A549 (cell line): Measurements from ENCODE around the gene TRABD. TPM values are rescaled to one million over a fixed set of nuclear protein-coding genes. Genes with fewer than 3 reads are reported as not detected.
"Not testable (repeated sequence)": the region's sequence is repeated elsewhere in the genome, so short reads cannot be mapped to it uniquely, and the experiment has no call there.

ENCODE experiments used
- ATAC-seq, 2 experiments: fragments of 200-7000 bp in 1 of 2; fragments of >200 bp in 1 of 2; cut with Nextera tagmentation in 1 of 2; cut with Tn5 transposase in 1 of 2; 3 replicates each; pipeline versions ENCODE4 v1.8.0 to v1.9.1; 2018 to 2020; ENCODE audit warnings: mild to moderate bottlenecking in 1 of 2, moderate library complexity in 1 of 2
- CTCF ChIA-PET: fragments of 300-600 bp; sonication (Branson Sonifier 250); formaldehyde crosslinking; extraction: SDS; loops from one replicate; lab custom pipeline; 2021; ENCODE audit warnings: antibody characterized with exemption, inconsistent platforms; lab: Yijun Ruan, JAX
- POLR2A ChIA-PET: fragments of 350-600 bp; formaldehyde crosslinking; extraction: SDS; loops from one replicate; lab custom pipeline; 2021; ENCODE audit warnings: antibody characterized with exemption, inconsistent platforms; lab: Yijun Ruan, JAX
- DNase-seq, 2 experiments: peaks; one replicate each; pipeline versions ENCODE4 v3.0.0 to v3.0.0-alpha.2; 2011 to 2016; ENCODE audit warnings: low read depth in 1 of 2, low spot score in 1 of 2
- FAIRE-seq: peaks from 2 replicates; lab custom pipeline; 2011; peaks lifted over from hg19 to GRCh38; lab: Jason Lieb, UNC
- H3K27ac ChIP-seq, 2 experiments: fragments of >200 bp; sonication (Bioruptor Twin); formaldehyde crosslinking; 3 replicates each; pipeline ENCODE4 v1.5.1; 2016 to 2017
- H3K4me1 ChIP-seq: fragments of >200 bp; sonication (Bioruptor Twin); formaldehyde crosslinking; 3 replicates; pipeline ENCODE4 v1.6.1; 2016
- H3K4me2 ChIP-seq: fragments of >200 bp; sonication (Bioruptor Twin); formaldehyde crosslinking; 3 replicates; pipeline ENCODE4 v1.6.1; 2016
- H3K4me3 ChIP-seq: fragments of >200 bp; sonication (Bioruptor Twin); formaldehyde crosslinking; 3 replicates; pipeline ENCODE4 v1.5.1; 2016
- H3K9me3 ChIP-seq: fragments of >200 bp; sonication (Bioruptor Twin); formaldehyde crosslinking; 3 replicates; pipeline ENCODE4 v1.6.1; 2016
- CBX2 ChIP-seq: fragments of 200-600 bp; sonication (generic); IDR thresholded peaks from 2 replicates; pipeline ENCODE4 v1.6.1; 2016; ENCODE audit warnings: low read depth, mild to moderate bottlenecking, borderline replicate concordance
- CBX8 ChIP-seq: fragments of 200-600 bp; sonication (generic); IDR thresholded peaks from 2 replicates; pipeline ENCODE4 v1.6.1; 2016
- ESRRA ChIP-seq: fragments of 150-350 bp; IDR thresholded peaks from 2 replicates; pipeline ENCODE4 v1.6.1; 2014; ENCODE audit warnings: mild to moderate bottlenecking, low read length, borderline replicate concordance
- JUNB ChIP-seq: fragments of >200 bp; sonication (Bioruptor Twin); formaldehyde crosslinking; IDR thresholded peaks from 2 replicates; pipeline ENCODE4 v1.6.1; 2016
- KDM1A ChIP-seq: fragments of 200-600 bp; sonication (generic); IDR thresholded peaks from 2 replicates; pipeline ENCODE4 v1.6.1; 2016; ENCODE audit warnings: low read depth, mild to moderate bottlenecking
- KDM5A ChIP-seq: fragments of 200-600 bp; sonication (generic); IDR thresholded peaks from 2 replicates; pipeline ENCODE4 v1.6.1; 2016; ENCODE audit warnings: antibody characterized with exemption, mild to moderate bottlenecking
- NR3C1 ChIP-seq: fragments of >200 bp; sonication (Bioruptor Twin); formaldehyde crosslinking; IDR thresholded peaks from 3 replicates; pipeline ENCODE4 v1.6.1; 2017
- POLR2A ChIP-seq: IDR thresholded peaks from 2 replicates; pipeline ENCODE4 v1.6.1; 2012; ENCODE audit warnings: mild to moderate bottlenecking, low read length
- RAD21 ChIP-seq, 2 experiments: fragments of >200 bp in 1 of 2; sonication (Bioruptor Twin) in 1 of 2; formaldehyde crosslinking in 1 of 2; IDR thresholded peaks in 1 of 2; conservative IDR thresholded peaks in 1 of 2; 2 replicates in 1 of 2; 3 replicates in 1 of 2; pipeline ENCODE4 v1.6.1; 2012 to 2018; ENCODE audit warnings: inconsistent platforms in 1 of 2
- RFX5 ChIP-seq: fragments of 450-650 bp; IDR thresholded peaks from 2 replicates; pipeline ENCODE4 v1.7.1; 2014; ENCODE audit warnings: antibody characterized with exemption, mild to moderate bottlenecking, moderate library complexity
- SMC3 ChIP-seq: fragments of >200 bp; sonication (Bioruptor Twin); formaldehyde crosslinking; IDR thresholded peaks from 3 replicates; pipeline ENCODE4 v1.6.1; 2018; ENCODE audit warnings: inconsistent platforms
- ZC3H11A ChIP-seq: fragments of 450-650 bp; IDR thresholded peaks from 2 replicates; pipeline ENCODE4 v1.6.1; 2014; ENCODE audit warnings: antibody characterized with exemption, mild to moderate bottlenecking
- ZSCAN20 ChIP-seq: fragments of 250-450 bp; sonication (Bioruptor Pico); IDR thresholded peaks from 2 replicates; pipeline ENCODE4 v1.8.0; 2022; ENCODE audit warnings: mild to moderate bottlenecking, moderate library complexity
- WGBS: methylation state at CpG from one replicate; pipeline ENCODE4 v1.1.6; 2017; ENCODE audit errors: missing lambda C conversion rate; 5-methylcytosine and 5-hydroxymethylcytosine counted together
- polyA plus RNA-seq, 4 experiments: library from polyadenylated mRNA; depleted of rRNA in 3 of 4; stranded (reverse); fragments of >200 nt; fragmentation: RNase III in 1 of 4; extraction: RNeasy Plus Mini Kit Qiagen cat#74134 plus additional on column Dnase treatment in 1 of 4; gene quantifications; 2 replicates in 3 of 4; 3 replicates in 1 of 4; pipeline ENCODE4 v1.2.3, GENCODE V29; 2011 to 2017
- TF ChIP-seq, protein P1 (sequence below): fragments of >200 bp; sonication (Bioruptor Twin); formaldehyde crosslinking; IDR thresholded peaks from 3 replicates; pipeline ENCODE4 v1.5.1; 2016
- TF ChIP-seq, protein P2 (sequence below): fragments of 250-450 bp; sonication (Bioruptor Pico); IDR thresholded peaks from 2 replicates; pipeline ENCODE4 v1.5.0; 2020; ENCODE audit warnings: low read depth, mild to moderate bottlenecking, moderate library complexity
- TF ChIP-seq, protein P3 (sequence below): IDR thresholded peaks from 2 replicates; pipeline ENCODE4 v1.6.1; 2012
- TF ChIP-seq, protein P4 (sequence below): fragments of 200-600 bp; sonication (generic); IDR thresholded peaks from 2 replicates; pipeline ENCODE4 v1.6.1; 2016; ENCODE audit warnings: antibody characterized with exemption, mild to moderate bottlenecking, moderate library complexity

Gene TRABD
- polyA plus RNA-seq, 2 of the 4 experiments (the other 2 are of a cell fraction): 14.8 to 30.4 TPM

DNA sequence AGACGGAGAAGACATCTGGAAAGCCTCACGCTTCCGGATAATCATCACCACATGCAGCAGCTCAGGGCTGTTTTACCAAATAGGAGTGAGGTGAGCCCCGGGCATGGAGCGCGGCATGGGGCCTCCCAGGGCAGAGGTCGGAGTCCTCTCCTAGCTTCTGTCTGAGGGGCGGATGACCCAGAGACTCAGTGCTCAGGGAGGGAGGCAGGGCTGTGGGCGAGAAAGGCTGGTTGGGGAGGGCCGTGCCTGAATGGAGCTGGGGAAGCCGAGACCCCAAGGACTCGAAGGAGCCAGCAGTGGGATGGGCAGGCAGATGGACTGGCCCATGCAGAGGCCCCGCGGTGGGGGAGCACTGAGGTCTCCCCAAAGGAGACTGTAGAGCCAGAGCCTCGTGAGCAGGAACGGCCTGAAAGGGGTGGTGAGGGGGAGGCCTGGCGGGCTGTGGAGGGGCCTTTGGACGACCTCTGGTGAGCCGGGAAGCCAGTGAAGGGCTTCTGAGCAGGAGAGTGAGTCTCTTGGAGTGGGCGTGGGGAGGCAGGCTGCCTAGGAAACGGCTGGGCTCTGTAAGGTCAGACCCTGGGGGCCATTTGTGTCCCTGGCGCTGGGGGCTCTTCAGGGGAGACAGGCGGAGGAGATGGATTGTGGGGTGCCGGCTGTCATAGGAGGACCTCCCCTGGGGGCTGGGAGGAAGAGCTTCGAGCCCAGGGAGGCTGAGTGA lies 39.8 kb upstream of the TRABD start (continued):
- TF ChIP-seq KDM5A (no peak), SMC3 (no peak), ZSCAN20 (CRISPR knock-in tag) (no peak)

DNA sequence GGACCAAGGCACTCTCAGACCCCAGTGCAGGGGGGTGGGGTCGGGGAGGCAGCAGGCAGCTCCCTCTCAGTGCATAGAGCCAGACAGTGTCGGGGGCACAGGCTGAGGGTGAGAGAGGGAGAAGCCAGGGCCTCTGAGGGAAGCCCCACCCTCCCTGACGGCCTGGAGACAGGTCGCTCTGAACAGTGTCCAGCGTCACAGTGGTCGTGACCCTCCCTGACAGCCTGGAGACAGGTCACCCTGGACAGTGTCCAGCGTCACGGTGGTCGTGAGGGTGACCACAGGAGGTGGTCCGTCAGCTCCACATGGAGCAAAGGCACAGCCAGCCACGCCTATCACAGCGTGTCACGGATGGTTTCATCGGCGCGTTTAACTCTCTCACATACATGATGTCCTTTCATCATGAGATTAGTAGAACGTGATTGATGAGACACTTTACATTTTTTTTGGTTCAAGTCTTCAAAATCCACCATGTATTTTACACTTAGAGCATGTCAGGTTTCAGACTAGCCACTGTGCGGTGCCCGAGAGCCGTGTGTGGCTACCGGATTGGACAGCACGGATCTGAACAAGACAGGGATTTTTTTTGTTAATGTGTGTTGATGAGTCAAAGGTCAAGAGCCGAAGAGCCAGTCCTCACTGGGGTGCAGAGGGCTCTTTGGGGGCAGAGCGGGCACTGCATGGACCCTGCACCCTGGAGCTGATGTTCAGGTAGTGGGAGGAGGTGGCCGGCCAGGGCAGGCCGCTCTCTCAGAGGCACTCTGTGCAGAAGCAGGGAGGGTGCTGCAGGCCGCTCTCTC lies 39.1 kb upstream of the TRABD start:
- WGBS: 4% methylated on average over 14 of the region's 27 CpGs
- ChIA-PET CTCF (interaction anchor here (0.6 to 7.3 kb wide), 16 partner anchors 10 to 512 kb away, joined by 3 to 32 read pairs (median 3); partner anchors contain the start of gene HDAC10), POLR2A (no interaction called here)
- peak; percentile 52 to 72 for DNase-seq
- FAIRE-seq: peak; percentile 32
- no peak for TF ChIP-seq NR3C1
- no peak for TF ChIP-seq POLR2A
- TF ChIP-seq RAD21 (conservative IDR thresholded peaks at IDR 0.05 in 1 of 2, IDR thresholded peaks at IDR 0.05 in 1 of 2): peak; percentile 77 to 84
- TF ChIP-seq, protein P1, sequence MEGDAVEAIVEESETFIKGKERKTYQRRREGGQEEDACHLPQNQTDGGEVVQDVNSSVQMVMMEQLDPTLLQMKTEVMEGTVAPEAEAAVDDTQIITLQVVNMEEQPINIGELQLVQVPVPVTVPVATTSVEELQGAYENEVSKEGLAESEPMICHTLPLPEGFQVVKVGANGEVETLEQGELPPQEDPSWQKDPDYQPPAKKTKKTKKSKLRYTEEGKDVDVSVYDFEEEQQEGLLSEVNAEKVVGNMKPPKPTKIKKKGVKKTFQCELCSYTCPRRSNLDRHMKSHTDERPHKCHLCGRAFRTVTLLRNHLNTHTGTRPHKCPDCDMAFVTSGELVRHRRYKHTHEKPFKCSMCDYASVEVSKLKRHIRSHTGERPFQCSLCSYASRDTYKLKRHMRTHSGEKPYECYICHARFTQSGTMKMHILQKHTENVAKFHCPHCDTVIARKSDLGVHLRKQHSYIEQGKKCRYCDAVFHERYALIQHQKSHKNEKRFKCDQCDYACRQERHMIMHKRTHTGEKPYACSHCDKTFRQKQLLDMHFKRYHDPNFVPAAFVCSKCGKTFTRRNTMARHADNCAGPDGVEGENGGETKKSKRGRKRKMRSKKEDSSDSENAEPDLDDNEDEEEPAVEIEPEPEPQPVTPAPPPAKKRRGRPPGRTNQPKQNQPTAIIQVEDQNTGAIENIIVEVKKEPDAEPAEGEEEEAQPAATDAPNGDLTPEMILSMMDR: peak; percentile 64
- TF ChIP-seq, protein P2, sequence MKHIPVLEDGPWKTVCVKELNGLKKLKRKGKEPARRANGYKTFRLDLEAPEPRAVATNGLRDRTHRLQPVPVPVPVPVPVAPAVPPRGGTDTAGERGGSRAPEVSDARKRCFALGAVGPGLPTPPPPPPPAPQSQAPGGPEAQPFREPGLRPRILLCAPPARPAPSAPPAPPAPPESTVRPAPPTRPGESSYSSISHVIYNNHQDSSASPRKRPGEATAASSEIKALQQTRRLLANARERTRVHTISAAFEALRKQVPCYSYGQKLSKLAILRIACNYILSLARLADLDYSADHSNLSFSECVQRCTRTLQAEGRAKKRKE: no peak
- TF ChIP-seq, protein P3, sequence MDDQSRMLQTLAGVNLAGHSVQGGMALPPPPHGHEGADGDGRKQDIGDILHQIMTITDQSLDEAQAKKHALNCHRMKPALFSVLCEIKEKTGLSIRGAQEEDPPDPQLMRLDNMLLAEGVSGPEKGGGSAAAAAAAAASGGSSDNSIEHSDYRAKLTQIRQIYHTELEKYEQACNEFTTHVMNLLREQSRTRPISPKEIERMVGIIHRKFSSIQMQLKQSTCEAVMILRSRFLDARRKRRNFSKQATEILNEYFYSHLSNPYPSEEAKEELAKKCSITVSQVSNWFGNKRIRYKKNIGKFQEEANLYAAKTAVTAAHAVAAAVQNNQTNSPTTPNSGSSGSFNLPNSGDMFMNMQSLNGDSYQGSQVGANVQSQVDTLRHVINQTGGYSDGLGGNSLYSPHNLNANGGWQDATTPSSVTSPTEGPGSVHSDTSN: no peak
- TF ChIP-seq SMC3: peak; percentile 51; the same call in 2 of the 3 replicates
- TF ChIP-seq RFX5: no peak
- H3K4me2 ChIP-seq: no peak overlapping the region
- no peaks in the 10 kb centered on the region for H3K4me1 ChIP-seq
- H3K9me3 ChIP-seq: no peaks in the 10 kb centered on the region
- H3K4me3 ChIP-seq: no peak overlapping the region
- H3K27ac ChIP-seq: no peak overlapping the region
- ATAC-seq: peak; percentile 77 to 83

DNA sequence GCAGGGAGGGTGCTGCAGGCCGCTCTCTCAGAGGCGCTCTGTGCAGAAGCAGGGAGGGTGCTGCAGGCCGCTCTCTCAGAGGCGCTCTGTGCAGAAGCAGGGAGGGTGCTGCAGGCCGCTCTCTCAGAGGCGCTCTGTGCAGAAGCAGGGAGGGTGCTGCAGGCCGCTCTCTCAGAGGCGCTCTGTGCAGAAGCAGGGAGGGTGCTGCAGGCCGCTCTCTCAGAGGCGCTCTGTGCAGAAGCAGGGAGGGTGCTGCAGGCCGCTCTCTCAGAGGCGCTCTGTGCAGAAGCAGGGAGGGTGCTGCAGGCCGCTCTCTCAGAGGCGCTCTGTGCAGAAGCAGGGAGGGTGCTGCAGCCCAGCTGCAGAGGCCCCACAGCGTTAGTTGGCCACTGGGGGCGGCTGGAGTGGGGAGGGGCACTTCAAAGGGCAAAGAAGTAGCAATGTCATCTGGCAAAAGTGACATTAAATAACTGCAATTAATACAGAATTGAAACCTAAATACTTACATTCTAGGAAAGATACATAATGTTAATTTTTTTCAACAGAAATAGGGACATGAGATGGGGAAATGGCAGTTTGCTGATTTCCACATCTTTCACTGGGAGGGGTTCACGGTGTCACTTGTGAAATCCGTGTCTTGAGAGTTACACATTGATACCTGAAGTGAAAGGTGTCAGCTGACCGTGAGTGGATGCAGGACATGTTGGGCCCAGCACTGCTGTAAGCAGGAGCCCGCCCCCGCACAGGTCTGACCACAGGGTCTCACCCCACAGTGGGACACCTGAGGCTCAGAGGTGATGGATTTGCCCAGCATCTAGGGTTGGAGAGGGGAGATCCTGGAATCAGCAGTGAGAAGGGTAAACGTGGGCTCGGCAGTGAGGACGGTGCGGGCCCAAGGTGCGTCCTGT lies 38.2 kb upstream of the TRABD start:
- H3K4me1 ChIP-seq, ATAC-seq, DNase-seq, H3K4me2 ChIP-seq, FAIRE-seq, H3K9me3 ChIP-seq, H3K4me3 ChIP-seq, H3K27ac ChIP-seq, POLR2A ChIA-PET: not testable (repeated sequence)
- 83% methylated on average over 11 of the region's 26 CpGs for WGBS
- CTCF ChIA-PET: interaction anchor here (0.5 to 7.3 kb wide), 17 partner anchors 9 to 104 kb away, joined by 3 to 32 read pairs (median 9); partner anchors contain the start of gene HDAC10

DNA sequence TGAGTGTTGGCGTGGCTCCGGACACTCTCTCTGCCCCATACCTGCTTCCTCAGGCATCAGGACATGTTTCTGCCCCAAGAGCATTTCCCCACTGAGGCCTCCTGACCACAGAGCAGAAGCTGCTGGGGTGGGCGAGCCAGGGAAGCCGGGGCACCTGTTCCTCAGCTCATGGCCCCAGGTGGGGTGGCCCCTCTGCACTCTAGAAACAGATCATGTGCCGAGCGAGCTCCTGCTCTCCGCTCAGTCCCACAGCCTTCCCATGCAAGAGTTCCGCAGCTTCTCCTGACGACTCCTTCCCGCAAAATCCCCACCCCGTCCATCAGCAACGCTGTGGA lies 37.6 kb upstream of the TRABD start:
- ChIA-PET CTCF (interaction anchor here (0.7 to 7.3 kb wide), 22 partner anchors 10 to 292 kb away, joined by 3 to 32 read pairs (median 8); partner anchors contain the start of gene HDAC10), POLR2A (no interaction called here)
- Histone ChIP-seq H3K27ac (no peak overlapping the region), H3K4me3 (no peak overlapping the region), H3K9me3 (no peaks in the 10 kb centered on the region), H3K4me1 (no peaks in the 10 kb centered on the region), H3K4me2 (no peak overlapping the region)
- DNase-seq: no peak
- 85% methylated on average over 12 of the region's 12 CpGs for WGBS
- ATAC-seq: no peak
- FAIRE-seq: no peak
- TF ChIP-seq, protein P4, sequence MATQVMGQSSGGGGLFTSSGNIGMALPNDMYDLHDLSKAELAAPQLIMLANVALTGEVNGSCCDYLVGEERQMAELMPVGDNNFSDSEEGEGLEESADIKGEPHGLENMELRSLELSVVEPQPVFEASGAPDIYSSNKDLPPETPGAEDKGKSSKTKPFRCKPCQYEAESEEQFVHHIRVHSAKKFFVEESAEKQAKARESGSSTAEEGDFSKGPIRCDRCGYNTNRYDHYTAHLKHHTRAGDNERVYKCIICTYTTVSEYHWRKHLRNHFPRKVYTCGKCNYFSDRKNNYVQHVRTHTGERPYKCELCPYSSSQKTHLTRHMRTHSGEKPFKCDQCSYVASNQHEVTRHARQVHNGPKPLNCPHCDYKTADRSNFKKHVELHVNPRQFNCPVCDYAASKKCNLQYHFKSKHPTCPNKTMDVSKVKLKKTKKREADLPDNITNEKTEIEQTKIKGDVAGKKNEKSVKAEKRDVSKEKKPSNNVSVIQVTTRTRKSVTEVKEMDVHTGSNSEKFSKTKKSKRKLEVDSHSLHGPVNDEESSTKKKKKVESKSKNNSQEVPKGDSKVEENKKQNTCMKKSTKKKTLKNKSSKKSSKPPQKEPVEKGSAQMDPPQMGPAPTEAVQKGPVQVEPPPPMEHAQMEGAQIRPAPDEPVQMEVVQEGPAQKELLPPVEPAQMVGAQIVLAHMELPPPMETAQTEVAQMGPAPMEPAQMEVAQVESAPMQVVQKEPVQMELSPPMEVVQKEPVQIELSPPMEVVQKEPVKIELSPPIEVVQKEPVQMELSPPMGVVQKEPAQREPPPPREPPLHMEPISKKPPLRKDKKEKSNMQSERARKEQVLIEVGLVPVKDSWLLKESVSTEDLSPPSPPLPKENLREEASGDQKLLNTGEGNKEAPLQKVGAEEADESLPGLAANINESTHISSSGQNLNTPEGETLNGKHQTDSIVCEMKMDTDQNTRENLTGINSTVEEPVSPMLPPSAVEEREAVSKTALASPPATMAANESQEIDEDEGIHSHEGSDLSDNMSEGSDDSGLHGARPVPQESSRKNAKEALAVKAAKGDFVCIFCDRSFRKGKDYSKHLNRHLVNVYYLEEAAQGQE: no peak
- TF ChIP-seq JUNB (no peak), KDM1A (no peak), ZC3H11A (no peak), ESRRA (no peak), KDM5A (no peak), CBX8 (no peak), CBX2 (no peak)
- TF ChIP-seq, protein P1: no peak
